OCI-LY1 (cell line): ENCODE data around the gene HSPA12A.

Experiments
- EZH2 ChIP-seq: fragments of 200-600 bp; sonication (generic), shearing (Covaris generic); IDR thresholded peaks from 2 replicates; pipeline ENCODE4 v1.8.0; 2017; ENCODE audit warnings: borderline replicate concordance, mixed run types, mild to moderate bottlenecking, antibody characterized with exemption, low read length, moderate library complexity, mixed read lengths
- TF ChIP-seq, protein P1 (sequence below): fragments of 200-600 bp; sonication (generic), shearing (Covaris generic); IDR thresholded peaks from 2 replicates; pipeline ENCODE4 v1.5.1; 2017; ENCODE audit warnings: mild to moderate bottlenecking, antibody characterized with exemption, low read length, moderate library complexity, mixed read lengths

DNA sequence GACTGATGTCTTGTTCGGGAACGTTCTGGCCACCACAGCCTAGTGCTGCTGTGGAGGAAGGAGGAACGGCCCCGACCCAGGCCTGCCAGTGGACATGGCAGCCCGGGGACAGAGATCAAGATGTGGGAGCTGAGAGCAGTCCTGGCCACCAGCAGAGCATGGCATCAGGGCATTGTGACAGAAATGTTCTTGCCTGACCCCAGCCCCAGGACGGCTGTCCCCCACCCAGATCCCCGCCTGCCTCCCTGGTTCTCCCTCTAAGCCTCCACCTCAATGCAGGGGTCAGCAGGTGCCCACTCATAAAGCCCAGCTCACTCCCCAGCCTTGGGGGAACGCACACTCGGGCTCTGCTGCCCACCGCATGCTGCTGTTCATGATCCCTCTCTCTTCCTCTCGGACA is 42.9 kb upstream of the HSPA12A start:
- TF ChIP-seq, protein P1, sequence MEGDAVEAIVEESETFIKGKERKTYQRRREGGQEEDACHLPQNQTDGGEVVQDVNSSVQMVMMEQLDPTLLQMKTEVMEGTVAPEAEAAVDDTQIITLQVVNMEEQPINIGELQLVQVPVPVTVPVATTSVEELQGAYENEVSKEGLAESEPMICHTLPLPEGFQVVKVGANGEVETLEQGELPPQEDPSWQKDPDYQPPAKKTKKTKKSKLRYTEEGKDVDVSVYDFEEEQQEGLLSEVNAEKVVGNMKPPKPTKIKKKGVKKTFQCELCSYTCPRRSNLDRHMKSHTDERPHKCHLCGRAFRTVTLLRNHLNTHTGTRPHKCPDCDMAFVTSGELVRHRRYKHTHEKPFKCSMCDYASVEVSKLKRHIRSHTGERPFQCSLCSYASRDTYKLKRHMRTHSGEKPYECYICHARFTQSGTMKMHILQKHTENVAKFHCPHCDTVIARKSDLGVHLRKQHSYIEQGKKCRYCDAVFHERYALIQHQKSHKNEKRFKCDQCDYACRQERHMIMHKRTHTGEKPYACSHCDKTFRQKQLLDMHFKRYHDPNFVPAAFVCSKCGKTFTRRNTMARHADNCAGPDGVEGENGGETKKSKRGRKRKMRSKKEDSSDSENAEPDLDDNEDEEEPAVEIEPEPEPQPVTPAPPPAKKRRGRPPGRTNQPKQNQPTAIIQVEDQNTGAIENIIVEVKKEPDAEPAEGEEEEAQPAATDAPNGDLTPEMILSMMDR = no peak
- TF ChIP-seq EZH2 = no peak
